ENCODE data around the gene WDR19.

WDR19 gene

GRCh38 chr4:39231660-39232059 lies 49.3 kb downstream of the WDR19 start:
- DNase-seq (ENCODE audit: insufficient read length, low spot score) (no peak), FAIRE-seq (no peak)
- TF ChIP-seq CTCF (IDR thresholded peaks at IDR 0.05; ENCODE audit: insufficient read depth, missing control alignments), result no peak

- no peak for FAIRE-seq
- TF ChIP-seq CTCF (IDR thresholded peaks at IDR 0.05; ENCODE audit: insufficient read depth, missing control alignments), result no peak
- DNase-seq (ENCODE audit: insufficient read length, low spot score), result no peak
Measured at GRCh38 chr4:39232100-39232499, 49.8 kb downstream of the WDR19 start.

GRCh38 chr4:39233114-39233513 lies 50.8 kb downstream of the WDR19 start:
- FAIRE-seq (no peak), DNase-seq (ENCODE audit: insufficient read length, low spot score) (no peak)
- TF ChIP-seq CTCF (IDR thresholded peaks at IDR 0.05; ENCODE audit: insufficient read depth, missing control alignments), result no peak

- no peak for TF ChIP-seq CTCF (IDR thresholded peaks at IDR 0.05; ENCODE audit: insufficient read depth, missing control alignments)
- FAIRE-seq (no peak), DNase-seq (ENCODE audit: insufficient read length, low spot score) (no peak)
Measured at GRCh38 chr4:39233783-39234182, 51.5 kb downstream of the WDR19 start.

- FAIRE-seq (no peak), DNase-seq (ENCODE audit: insufficient read length, low spot score) (no peak)
- TF ChIP-seq CTCF (IDR thresholded peaks at IDR 0.05; ENCODE audit: insufficient read depth, missing control alignments), result no peak
Measured at GRCh38 chr4:39235021-39235420, 52.7 kb downstream of the WDR19 start.

- no peak for TF ChIP-seq CTCF (IDR thresholded peaks at IDR 0.05; ENCODE audit: insufficient read depth, missing control alignments)
- FAIRE-seq (no peak), DNase-seq (ENCODE audit: insufficient read length, low spot score) (no peak)
Measured at GRCh38 chr4:39235696-39236095, 53.4 kb downstream of the WDR19 start.

- TF ChIP-seq CTCF (IDR thresholded peaks at IDR 0.05; ENCODE audit: insufficient read depth, missing control alignments), result no peak
- FAIRE-seq (no peak), DNase-seq (ENCODE audit: insufficient read length, low spot score) (no peak)
Measured at GRCh38 chr4:39237179-39237578, 54.9 kb downstream of the WDR19 start.

All from D721Med (cell line).